Measurements from ENCODE around the gene CDC42EP5.
"Not testable (repeated sequence)": the region's sequence is repeated elsewhere in the genome, so short reads cannot be mapped to it uniquely, and the experiment has no call there.

The CDC42EP5 gene, protein sequence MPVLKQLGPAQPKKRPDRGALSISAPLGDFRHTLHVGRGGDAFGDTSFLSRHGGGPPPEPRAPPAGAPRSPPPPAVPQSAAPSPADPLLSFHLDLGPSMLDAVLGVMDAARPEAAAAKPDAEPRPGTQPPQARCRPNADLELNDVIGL

DNA sequence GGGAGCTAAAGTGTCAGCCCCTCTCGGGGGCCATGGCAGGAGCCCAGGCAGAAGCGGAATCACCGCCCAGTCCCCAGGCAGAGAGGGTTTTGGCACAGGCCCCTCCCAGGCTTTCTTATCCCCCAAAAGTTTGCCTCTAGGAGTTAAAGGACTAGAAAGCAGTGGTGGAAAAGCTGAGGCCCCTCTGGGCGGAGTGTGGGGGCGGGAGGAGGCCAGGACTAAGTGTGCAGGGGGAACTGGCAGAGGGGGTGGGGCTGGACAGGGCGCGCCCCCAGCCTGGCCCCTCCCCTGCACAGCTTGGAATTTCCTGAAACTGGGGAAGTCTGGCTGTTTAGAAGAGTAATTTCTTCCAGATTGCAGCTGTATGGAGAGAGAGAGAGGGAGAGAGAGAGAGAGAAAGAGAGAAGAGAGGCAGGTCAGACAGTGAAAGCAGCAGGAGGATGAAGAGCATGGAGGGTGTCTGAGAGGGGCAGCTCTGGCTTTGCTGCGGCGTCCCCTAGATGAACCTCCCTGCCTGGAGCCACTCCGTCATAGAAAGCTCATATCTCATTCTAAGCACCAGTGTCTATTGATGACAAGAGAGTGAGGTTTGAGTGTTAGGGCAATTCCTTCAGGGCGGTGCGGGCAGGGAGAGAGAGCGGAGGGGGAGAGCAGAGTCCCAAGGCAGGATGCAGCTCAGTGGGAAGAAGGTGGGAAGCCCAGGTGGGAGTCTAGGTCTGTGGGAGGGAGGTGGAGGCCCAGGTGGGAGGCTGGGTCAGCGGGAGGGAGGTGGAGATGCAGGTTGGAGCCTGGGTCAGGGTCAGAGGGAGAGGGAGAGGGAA, at the start of gene CDC42EP5:
TSS of gene CDC42EP5 (minus strand) at position 226 of the 821 bp plus-strand sequence. CDS start 7,749 bp downstream, outside the sequence.
- DNase-seq, result no peak
- intact Hi-C loops (cut with DNase I), result no loop called here

- intact Hi-C loops (cut with DNase I), result no loop called here
- DNase-seq, result no peak
These were observed 48.9 kb upstream of the CDC42EP5 start for GRCh38 chr19:54521860-54522513.

- intact Hi-C loops (cut with DNase I), result no loop called here
- no peak for DNase-seq
These were observed 48.1 kb upstream of the CDC42EP5 start for GRCh38 chr19:54521022-54521859.

- intact Hi-C loops (cut with DNase I), result no loop called here
- no peak for DNase-seq
These were observed 45.7 kb upstream of the CDC42EP5 start for GRCh38 chr19:54518844-54519243.

DNA sequence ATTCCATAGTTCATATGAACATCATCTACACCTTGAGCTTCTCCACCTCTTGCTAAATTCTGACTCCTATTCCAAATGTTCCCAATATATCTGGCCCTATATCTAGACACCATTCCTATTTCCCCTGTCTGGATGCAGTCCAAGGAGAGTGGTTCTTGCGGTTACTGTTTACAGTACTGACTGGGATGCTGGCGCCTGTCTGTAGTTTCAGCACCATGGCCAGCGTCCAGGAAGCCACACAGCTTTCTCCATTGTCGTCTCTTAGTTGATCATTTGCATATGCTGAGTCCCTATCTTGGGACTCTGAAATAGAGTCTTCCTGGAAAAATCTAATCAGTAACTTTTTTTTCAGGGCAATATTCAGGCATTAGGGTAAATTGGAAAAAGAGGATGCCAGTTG, 44.4 kb upstream of the CDC42EP5 start:
- DNase-seq, result peak in 3 of 10 donors; percentile 18 to 52 (median 27)
- intact Hi-C loops (cut with DNase I), result no loop called here

GRCh38 chr19:54515156-54515555, 42.1 kb upstream of the CDC42EP5 start:
- intact Hi-C loops (cut with DNase I), result no loop called here

DNA sequence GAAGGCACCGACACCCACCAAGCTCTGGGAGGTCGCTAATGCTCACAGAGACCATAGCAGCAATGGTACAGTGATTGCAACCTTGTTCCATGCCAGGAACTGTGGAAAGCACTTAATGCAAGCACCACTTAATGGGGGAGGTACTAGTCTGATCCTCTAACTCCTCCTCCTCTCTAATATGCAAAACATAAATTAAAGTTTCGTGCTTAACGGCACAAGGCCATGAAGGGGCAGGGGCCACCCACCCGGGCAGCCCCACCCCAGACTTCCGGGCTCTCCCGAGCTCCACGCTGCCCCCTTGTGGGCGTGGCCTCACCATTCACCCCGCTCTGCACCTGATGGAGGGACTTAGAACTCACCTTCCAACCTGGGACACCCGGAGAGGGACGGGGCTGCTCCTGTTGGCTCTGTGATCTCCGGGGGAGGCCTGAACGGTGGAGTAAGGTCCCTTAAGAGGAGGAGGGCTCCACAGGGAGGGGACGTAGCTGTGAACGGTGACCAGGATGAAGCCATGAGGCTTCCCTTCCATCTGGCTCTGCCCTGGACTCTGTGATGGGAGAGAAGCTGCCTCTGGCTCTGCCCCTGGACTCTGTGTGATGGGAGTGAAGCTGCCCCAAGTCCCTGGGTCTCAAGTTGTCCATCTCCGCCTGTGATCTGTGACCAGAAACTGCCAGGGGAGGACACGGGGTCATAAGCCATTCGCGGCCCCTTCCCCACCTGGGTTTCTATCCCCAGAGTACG, 36.3 kb upstream of the CDC42EP5 start:
- intact Hi-C loops (cut with DNase I); DNase-seq: not testable (repeated sequence)

More at GRCh38 chr19:54515156-54515555, 42.1 kb upstream of the CDC42EP5 start:
- no peak for DNase-seq

- intact Hi-C loops (cut with DNase I); DNase-seq: not testable (repeated sequence)
These were observed 35.4 kb upstream of the CDC42EP5 start for GRCh38 chr19:54508487-54508886.

DNA sequence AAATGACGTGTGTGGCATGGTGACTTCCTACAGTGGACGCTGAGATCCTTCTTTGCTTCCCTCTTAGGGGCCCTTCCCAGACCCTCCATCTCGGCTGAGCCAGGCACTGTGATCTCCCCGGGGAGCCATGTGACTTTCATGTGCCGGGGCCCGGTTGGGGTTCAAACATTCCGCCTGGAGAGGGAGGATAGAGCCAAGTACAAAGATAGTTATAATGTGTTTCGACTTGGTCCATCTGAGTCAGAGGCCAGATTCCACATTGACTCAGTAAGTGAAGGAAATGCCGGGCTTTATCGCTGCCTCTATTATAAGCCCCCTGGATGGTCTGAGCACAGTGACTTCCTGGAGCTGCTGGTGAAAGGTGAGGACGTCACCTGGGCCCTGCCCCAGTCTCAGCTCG, 34.7 kb upstream of the CDC42EP5 start:
- intact Hi-C loops (cut with DNase I), result no loop called here
- no peak for DNase-seq

DNA sequence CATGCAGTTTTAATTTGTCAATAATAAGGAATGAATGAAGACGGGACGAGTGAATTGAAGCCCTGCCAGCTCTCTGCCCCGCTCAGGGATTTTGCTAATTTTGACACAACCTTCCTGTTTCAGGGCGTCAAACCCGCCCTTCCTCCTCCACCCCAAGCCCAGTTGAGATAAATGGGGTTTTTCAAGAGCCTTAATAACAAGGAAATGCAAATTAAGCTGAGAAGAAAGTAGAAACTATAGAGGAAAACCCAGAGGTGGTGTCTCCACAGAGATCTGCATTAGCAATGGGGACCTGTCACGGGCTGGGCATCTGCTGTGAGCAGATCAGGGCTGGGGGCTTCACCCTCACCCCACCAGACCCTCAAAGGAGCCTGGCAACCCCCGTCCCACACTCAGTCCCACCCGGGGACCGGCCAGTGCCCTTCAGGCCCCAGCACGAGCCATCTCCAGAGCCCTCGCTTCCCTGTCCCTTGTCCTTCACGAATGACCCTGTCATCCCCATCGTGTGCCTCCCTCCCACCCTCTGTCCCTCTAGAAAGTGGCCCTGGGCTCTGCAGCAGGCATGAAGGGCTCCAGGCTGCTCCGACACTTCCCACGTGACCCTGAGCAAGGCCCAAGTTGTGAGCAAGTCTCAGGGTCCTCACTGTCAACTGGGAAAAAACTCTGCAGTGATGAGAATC, 34.1 kb upstream of the CDC42EP5 start:
- intact Hi-C loops (cut with DNase I); DNase-seq: not testable (repeated sequence)

DNA sequence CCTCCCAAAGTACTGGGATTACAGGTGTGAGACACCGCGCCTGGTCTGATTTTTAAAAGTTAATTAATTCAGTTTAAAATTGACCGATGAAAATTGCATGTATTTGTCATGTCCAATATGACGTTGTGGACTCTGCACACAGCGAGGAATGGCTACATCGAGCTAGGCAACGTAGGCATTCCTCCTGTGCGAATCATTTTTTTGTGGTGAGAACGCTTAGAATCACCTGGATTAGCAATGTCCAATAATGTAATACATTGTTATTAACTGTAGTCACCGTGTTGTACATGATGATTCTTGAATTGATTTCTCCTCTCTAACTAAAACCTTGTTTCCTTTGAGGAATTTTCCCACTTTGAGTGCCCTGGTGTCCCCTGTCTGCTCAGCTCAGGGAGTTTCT, 33.0 kb upstream of the CDC42EP5 start:
- intact Hi-C loops (cut with DNase I), result no loop called here
- no peak for DNase-seq

GRCh38 chr19:54505542-54505941, 32.4 kb upstream of the CDC42EP5 start:
- intact Hi-C loops (cut with DNase I); DNase-seq: not testable (repeated sequence)

DNA sequence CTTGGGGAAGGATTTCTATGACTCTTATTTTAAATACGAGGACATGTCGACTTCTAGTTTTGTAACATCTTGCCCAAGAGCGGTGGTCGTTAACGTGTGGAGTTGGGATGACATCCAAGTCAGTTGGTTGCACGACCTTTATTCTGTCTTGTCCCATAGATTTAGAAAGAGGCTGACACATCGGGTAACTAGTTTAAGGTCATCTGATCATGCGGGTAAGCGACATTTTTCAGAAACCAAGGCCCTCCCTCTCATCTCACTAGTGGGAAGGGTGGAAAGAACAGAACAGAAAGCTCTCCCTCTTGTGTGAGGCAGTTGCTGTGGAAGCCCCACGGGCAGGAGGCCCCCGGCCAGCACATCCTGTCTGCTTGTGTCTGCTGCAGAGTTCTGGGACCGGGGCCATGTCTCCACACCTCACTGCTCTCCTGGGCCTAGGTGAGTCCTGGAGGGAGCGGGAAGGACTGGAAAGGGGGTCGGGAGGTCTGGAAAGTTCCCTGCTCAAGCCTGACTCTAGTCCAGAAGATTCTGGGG, 29.5 kb upstream of the CDC42EP5 start, which contains the start of gene LAIR2:
TSS of gene LAIR2 (plus strand) at position 314 of the 531 bp plus-strand sequence. CDS start at position 402, 88 bp downstream.
- intact Hi-C loops (cut with DNase I), result no loop called here

GRCh38 chr19:54498451-54498772, 25.3 kb upstream of the CDC42EP5 start:
- intact Hi-C loops (cut with DNase I); DNase-seq: not testable (repeated sequence)

More for the DNA sequence above, 29.5 kb upstream of the CDC42EP5 start, which contains the start of gene LAIR2:
- DNase-seq, result no peak

DNA sequence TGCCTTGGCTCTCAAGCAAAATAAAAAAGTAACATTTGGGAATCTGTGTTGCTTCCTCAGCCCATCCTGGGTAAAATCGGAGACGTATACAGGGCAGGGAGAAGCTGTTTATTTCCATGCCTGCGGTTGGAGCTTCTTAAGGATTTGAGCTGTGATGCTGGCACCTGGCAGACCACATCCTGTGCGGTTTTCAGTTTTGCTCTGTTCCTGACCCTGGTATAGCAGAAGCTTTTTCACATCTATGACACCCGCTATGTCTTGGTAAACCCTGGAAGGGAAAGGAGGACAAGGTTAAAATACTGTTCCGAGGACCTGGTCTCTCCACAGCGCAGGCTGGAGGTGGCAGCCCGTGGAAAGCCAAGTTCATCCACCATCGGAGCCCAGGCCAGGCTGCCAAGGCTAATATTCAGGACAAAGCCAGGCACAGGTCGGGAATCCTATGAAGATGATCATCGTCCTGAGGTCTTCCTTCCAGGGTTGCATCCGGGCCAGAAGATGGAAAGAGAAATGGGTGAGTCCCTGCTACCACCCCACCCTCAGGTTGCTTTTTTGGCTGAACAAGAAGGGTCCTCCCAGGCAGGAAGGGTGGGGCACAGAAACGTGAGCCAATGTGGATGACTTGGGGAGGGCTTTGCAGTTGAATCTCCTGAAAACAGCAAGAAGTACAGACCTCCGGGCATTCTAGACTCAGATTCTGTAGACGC, 24.8 kb upstream of the CDC42EP5 start:
- DNase-seq; intact Hi-C loops (cut with DNase I): not testable (repeated sequence)

- intact Hi-C loops (cut with DNase I); DNase-seq: not testable (repeated sequence)
These were observed 22.2 kb upstream of the CDC42EP5 start for GRCh38 chr19:54495284-54495683.

- intact Hi-C loops (cut with DNase I), result no loop called here
- peak in 1 of 10 donors; percentile 3 for DNase-seq
These were observed 21.0 kb upstream of the CDC42EP5 start for GRCh38 chr19:54493967-54494585.

- DNase-seq; intact Hi-C loops (cut with DNase I): not testable (repeated sequence)
These were observed 20.0 kb upstream of the CDC42EP5 start for GRCh38 chr19:54493056-54493455.
